Heart left ventricle (tissue), 16 donors: Measurements from ENCODE around the gene GNA14. TPM values are rescaled to one million over a fixed set of nuclear protein-coding genes. Genes with fewer than 3 reads are reported as not detected.

Experiments
- ATAC-seq, 4 donors: fragments of 200-7000 bp; cut with Tn5 transposase; one replicate each; pipeline ENCODE4 v1.9.1; 2020 to 2022; ENCODE audit warnings: moderate library complexity in 4 of 4, mild to moderate bottlenecking in 3 of 4, moderate number of reproducible peaks in 1 of 4
- DNase-seq, 5 donors: peaks; one replicate each; pipeline ENCODE4 v3.0.0-alpha.2; 2020
- H3K27ac ChIP-seq, 12 donors: fragments of 200-600 bp; sonication (generic) in 4 of 12; one replicate each; pipeline versions ENCODE4 v1.5.0 to v1.8.0; 2016 to 2022; ENCODE audit warnings: mild to moderate bottlenecking in 2 of 12
- H3K27me3 ChIP-seq, 9 donors: fragments of 200-600 bp; sonication (generic) in 2 of 9; one replicate each; pipeline versions ENCODE4 v1.5.1 to v1.8.0; 2016 to 2022; ENCODE audit warnings: mild to moderate bottlenecking in 3 of 9
- H3K36me3 ChIP-seq, 9 donors: fragments of 200-600 bp; sonication (generic) in 2 of 9; one replicate each; pipeline versions ENCODE4 v1.5.0 to v1.8.0; 2018 to 2022; ENCODE audit warnings: mild to moderate bottlenecking in 2 of 9
- H3K4me1 ChIP-seq, 12 donors: fragments of 200-600 bp; sonication (generic) in 4 of 12; one replicate each; pipeline versions ENCODE4 v1.5.0 to v1.8.0; 2016 to 2022; ENCODE audit warnings: mild to moderate bottlenecking in 3 of 12
- H3K4me3 ChIP-seq, 12 donors: fragments of 200-600 bp; sonication (generic) in 4 of 12; one replicate each; pipeline versions ENCODE4 v1.5.0 to v1.8.0; 2017 to 2022; ENCODE audit warnings: mild to moderate bottlenecking in 9 of 12, moderate library complexity in 4 of 12
- H3K9me3 ChIP-seq, 12 donors: fragments of 200-600 bp; sonication (generic) in 4 of 12; one replicate each; pipeline versions ENCODE4 v1.5.0 to v1.8.0; 2016 to 2022; ENCODE audit warnings: mild to moderate bottlenecking in 1 of 12
- POLR2A ChIP-seq, 2 donors: fragments of 450-650 bp; IDR thresholded peaks; one replicate each; pipeline ENCODE4 v1.6.1; 2017; ENCODE audit warnings: antibody characterized with exemption in 2 of 2, mild to moderate bottlenecking in 2 of 2, moderate library complexity in 2 of 2
- WGBS, 4 donors: extraction: QIAGEN DNeasy Blood & Tissue Kit in 2 of 4; methylation state at CpG; one replicate each; pipeline versions ENCODE4 v1.1.5 to v1.1.7; 2013 to 2018; 5-methylcytosine and 5-hydroxymethylcytosine counted together
- intact Hi-C, 10 donors: fragments of 100-400 bp; cut with DNase I; formaldehyde crosslinking; loops; one replicate each; pipeline versions ENCODE4 v1.11.1 to v1.14.2; 2022
- polyA plus RNA-seq, 2 donors: library from polyadenylated mRNA; stranded (reverse); fragments of 200-250 nt; gene quantifications; one replicate each; pipeline ENCODE4 v1.2.3, GENCODE V29; 2013
- total RNA-seq, 9 donors: library from RNA; depleted of rRNA in 2 of 9; stranded (reverse); fragments of >200 nt in 2 of 9; fragmentation: NEBNext Ultra II Directional in 3 of 9; extraction: Animal tissue kit (Norgen Biotek cat#: 25700) in 3 of 9; gene quantifications; one replicate each; pipeline versions ENCODE4 v1.1.0 to v1.2.4, GENCODE V29; 2016 to 2023
- TF ChIP-seq, protein P1 (sequence below), 12 donors: fragments of 200-600 bp; sonication (generic) in 4 of 12; IDR thresholded peaks; one replicate each; pipeline versions ENCODE4 v1.5.0 to v1.8.0; 2018 to 2022; ENCODE audit warnings: antibody characterized with exemption in 12 of 12, mild to moderate bottlenecking in 5 of 12
- donor health status: ischemic (EF 13 %, LVEDD 7.1; RV severe dilation, severe dysfunction).
- donor health status: healthy with polysubstance abuse.
- donor health status: DM: no; HTN: yes; CAD: no.
- donor health status: DM: no; HTN: no; CAD: no.
- donor health status: ischemic (EF 25% LVEDD 6.9; RV normal size, moderate dysfunction).
- donor health status: ischemic (EF 25% LVEDD 5.7; RV mildly dilated, moderate dysfunction).
- donor health status: healthy.
- donor health status: DM: yes; HTN: yes; CAD: no.
- donor health status: ischemic (EF 35%, LVEDD 5.7; RV mildly dilated, moderate dysfunction).
- donor health status: nonischemic (EF 11% LVEDD 7.7; RV severe dilation, severe dysfunction).
- donor health status: DM: yes; HTN: yes; CAD: no.
- donor health status: PGD.
- donor health status: ischemic (EF 29% LVEDD 5.4; RV normal size, mild dysfunction).
- donor health status: nonischemic (EF 23%, LVEDD 6.1; RV moderate dilation, normal function).

Gene GNA14
- total and polyA plus RNA-seq, 11 donors, result 0.38 to 6.5 (median 1.3) TPM

DNA sequence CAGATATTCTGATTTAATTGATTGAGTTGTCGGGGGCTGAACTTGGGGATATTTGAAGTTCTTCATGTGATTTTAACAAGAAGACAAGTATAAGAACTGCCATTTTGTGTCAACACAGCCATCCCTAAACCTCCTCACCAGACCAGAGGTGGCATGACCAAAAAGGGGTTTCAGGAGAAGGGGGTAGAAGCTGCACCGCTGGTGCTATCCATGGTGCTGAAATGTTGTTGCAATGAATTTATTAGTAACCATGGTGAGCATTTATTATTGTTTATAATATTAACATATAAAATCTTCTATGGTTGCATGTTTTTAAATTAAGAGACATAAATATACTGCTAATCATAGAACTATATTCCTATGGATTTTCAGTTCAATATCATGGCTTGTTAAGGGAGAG, 72.3 kb downstream of the GNA14 start:
- H3K4me3 ChIP-seq, result no peak overlapping the region
- DNase-seq (no peak), ATAC-seq (no peak)
- no peak overlapping the region for H3K27ac ChIP-seq
- no peak for TF ChIP-seq POLR2A (IDR thresholded peaks at IDR 0.05)
- TF ChIP-seq, protein P1, sequence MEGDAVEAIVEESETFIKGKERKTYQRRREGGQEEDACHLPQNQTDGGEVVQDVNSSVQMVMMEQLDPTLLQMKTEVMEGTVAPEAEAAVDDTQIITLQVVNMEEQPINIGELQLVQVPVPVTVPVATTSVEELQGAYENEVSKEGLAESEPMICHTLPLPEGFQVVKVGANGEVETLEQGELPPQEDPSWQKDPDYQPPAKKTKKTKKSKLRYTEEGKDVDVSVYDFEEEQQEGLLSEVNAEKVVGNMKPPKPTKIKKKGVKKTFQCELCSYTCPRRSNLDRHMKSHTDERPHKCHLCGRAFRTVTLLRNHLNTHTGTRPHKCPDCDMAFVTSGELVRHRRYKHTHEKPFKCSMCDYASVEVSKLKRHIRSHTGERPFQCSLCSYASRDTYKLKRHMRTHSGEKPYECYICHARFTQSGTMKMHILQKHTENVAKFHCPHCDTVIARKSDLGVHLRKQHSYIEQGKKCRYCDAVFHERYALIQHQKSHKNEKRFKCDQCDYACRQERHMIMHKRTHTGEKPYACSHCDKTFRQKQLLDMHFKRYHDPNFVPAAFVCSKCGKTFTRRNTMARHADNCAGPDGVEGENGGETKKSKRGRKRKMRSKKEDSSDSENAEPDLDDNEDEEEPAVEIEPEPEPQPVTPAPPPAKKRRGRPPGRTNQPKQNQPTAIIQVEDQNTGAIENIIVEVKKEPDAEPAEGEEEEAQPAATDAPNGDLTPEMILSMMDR (IDR thresholded peaks at IDR 0.05), result no peak
- no peaks in the 10 kb centered on the region for H3K9me3 ChIP-seq
- no peaks in the 10 kb centered on the region for H3K36me3 ChIP-seq
- peaks cover 0 to 2% (median 0%) of the 10 kb centered on the region in 12 donors for H3K4me1 ChIP-seq
- H3K27me3 ChIP-seq, result no peaks in the 10 kb centered on the region
- intact Hi-C loops, result no loop called here
- WGBS, 4 donors, result 52 to 61% (median 57%) methylated on average over 2 of the region's 2 CpGs

DNA sequence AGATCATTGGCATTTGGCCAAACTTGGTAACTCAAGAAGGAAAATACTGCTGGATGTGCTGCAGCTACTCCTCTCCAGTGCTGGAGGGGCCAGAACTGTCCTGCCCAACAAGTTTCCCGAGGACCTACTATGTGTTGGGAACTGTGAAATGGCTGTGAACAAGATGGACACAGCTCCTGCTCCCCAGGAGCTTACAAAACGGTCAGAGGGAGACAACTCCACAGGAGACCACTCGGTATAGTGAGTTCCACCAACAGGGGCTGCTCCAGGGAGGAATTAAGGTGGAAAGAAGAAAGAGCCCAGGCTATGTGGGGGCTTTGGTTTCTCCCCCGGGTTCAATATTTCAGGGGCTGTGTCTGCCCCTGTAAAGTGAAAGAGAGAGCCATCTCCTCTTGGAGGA, 78.8 kb downstream of the GNA14 start:
- Histone ChIP-seq H3K4me3 (no peak overlapping the region), H3K27ac (no peak overlapping the region), H3K4me1 (no peaks in the 10 kb centered on the region), H3K27me3 (no peaks in the 10 kb centered on the region), H3K9me3 (no peaks in the 10 kb centered on the region), H3K36me3 (no peaks in the 10 kb centered on the region)
- ATAC-seq, result no peak
- WGBS, 4 donors, result 55 to 68% (median 64%) methylated on average over 4 of the region's 4 CpGs
- TF ChIP-seq, protein P1 (IDR thresholded peaks at IDR 0.05), result no peak
- TF ChIP-seq POLR2A (IDR thresholded peaks at IDR 0.05), result no peak
- intact Hi-C loops, result loop anchor here in 1 of 10 donors (10.0 kb wide), 1 partner anchor 75 kb away; the partner anchor contains the start of gene GNA14
- DNase-seq, result no peak

DNA sequence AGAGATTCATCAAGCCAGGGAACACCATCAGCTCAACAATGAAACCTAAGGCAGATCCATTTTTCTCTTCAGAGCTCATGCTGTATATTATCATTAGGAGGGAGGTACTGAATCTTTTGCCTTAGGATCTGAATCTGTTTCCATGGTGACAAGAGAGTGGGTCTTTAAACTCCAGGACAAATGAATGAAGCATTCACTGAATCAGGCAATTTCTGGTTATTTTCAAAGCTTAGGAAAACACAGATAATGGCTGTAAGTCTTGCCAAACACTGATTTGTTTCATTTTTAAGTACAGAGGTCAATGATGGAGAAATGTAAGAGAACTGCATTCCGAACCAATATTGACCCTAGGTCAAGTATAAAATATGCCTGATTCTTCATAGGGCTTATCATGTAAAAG, 84.9 kb downstream of the GNA14 start:
- DNase-seq, result no peak
- Histone ChIP-seq H3K27ac (peak overlapping the region in 1 of 12 donors; percentile 35), H3K36me3 (no peaks in the 10 kb centered on the region), H3K4me1 (peaks cover 0 to 19% (median 0%) of the 10 kb centered on the region in 12 donors), H3K9me3 (no peaks in the 10 kb centered on the region), H3K4me3 (no peak overlapping the region), H3K27me3 (no peaks in the 10 kb centered on the region)
- no peak for ATAC-seq
- intact Hi-C loops, result loop anchor here in 1 of 10 donors (10.0 kb wide), 1 partner anchor 82 kb away; the partner anchor contains the start of gene GNA14
- TF ChIP-seq, protein P1 (IDR thresholded peaks at IDR 0.05), result no peak
- no peak for TF ChIP-seq POLR2A (IDR thresholded peaks at IDR 0.05)
- WGBS, 4 donors, result 61 to 75% (median 65%) methylated on average over 1 of the region's 1 CpG

DNA sequence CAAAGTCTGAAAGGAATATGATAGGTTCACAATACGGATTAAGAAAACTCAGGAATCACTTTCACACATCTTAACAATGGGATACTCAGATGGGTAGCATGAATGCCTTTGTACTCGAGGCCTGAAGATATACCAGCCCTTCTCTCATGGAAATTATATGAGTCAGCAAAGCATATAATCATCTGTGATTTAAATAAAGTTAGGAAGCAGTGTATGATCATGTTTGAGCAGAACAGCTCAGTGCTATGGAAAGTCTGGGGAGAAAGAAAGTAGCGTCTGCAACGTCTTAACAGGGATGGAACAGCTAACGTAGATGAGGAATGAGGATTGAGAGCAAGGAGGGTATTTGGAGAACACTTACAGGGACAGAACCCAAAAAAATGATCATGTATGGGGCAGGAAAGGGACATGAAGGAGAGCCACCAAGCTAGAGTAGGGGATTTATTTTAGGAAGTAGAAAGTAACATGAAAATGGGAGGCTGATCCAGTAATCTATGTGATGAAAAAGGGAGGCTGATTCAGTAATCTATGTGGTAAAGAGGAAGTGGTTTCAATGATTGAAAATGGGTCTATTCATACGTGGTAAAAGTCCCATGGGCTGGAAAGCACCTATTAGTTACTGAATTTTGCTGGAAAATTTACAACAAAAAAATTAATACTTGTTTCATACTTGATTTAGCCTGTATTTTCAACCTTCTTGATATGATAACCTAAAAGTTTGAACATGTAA, 85.9 kb downstream of the GNA14 start:
- Histone ChIP-seq H3K4me1 (peaks cover 0 to 19% (median 0%) of the 10 kb centered on the region in 12 donors), H3K36me3 (no peaks in the 10 kb centered on the region), H3K4me3 (no peak overlapping the region), H3K9me3 (no peaks in the 10 kb centered on the region), H3K27me3 (no peaks in the 10 kb centered on the region), H3K27ac (no peak overlapping the region)
- intact Hi-C loops, result loop anchor here in 1 of 10 donors (10.0 kb wide), 1 partner anchor 83 kb away; the partner anchor contains the start of gene GNA14
- no peak for DNase-seq
- WGBS, 4 donors, result 70 to 79% (median 74%) methylated on average over 6 of the region's 6 CpGs
- no peak for ATAC-seq
- TF ChIP-seq POLR2A (IDR thresholded peaks at IDR 0.05), result no peak
- TF ChIP-seq, protein P1 (IDR thresholded peaks at IDR 0.05), result no peak
